Body of pancreas (tissue), 4 donors: ENCODE data around the gene FLT1.

Experiments used
- POLR2A ChIP-seq, 3 donors: fragments of 450-650 bp; IDR thresholded peaks; one replicate each; pipeline ENCODE4 v1.6.1; 2016; ENCODE audit warnings: antibody characterized with exemption in 3 of 3, mild to moderate bottlenecking in 2 of 3
- TF ChIP-seq, protein P1 (sequence below), 7 experiments: fragments of 450-650 bp in 4 of 7; fragments of 200-600 bp in 3 of 7; sonication (generic) in 3 of 7; IDR thresholded peaks; one replicate each; pipeline ENCODE4 v1.5.1; 2016 to 2019; ENCODE audit warnings: antibody characterized with exemption in 7 of 7

- TF ChIP-seq, protein P1, sequence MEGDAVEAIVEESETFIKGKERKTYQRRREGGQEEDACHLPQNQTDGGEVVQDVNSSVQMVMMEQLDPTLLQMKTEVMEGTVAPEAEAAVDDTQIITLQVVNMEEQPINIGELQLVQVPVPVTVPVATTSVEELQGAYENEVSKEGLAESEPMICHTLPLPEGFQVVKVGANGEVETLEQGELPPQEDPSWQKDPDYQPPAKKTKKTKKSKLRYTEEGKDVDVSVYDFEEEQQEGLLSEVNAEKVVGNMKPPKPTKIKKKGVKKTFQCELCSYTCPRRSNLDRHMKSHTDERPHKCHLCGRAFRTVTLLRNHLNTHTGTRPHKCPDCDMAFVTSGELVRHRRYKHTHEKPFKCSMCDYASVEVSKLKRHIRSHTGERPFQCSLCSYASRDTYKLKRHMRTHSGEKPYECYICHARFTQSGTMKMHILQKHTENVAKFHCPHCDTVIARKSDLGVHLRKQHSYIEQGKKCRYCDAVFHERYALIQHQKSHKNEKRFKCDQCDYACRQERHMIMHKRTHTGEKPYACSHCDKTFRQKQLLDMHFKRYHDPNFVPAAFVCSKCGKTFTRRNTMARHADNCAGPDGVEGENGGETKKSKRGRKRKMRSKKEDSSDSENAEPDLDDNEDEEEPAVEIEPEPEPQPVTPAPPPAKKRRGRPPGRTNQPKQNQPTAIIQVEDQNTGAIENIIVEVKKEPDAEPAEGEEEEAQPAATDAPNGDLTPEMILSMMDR (IDR thresholded peaks at IDR 0.05) = no peak
- no peak for TF ChIP-seq POLR2A (IDR thresholded peaks at IDR 0.05)
Measured at GRCh38 chr13:28401303-28402056, 93.4 kb downstream of the FLT1 start.
